HepG2 (cell line): ENCODE data around the gene ODC1. TPM values are rescaled to one million over a fixed set of nuclear protein-coding genes. Genes with fewer than 3 reads are reported as not detected.
A peak's percentile ranks its signal among the peaks of the same experiment; 100 is the strongest.

ENCODE experiments used
- ATF4 ChIP-seq, 2 experiments: fragments of 450-650 bp in 1 of 2; sonication (generic) in 1 of 2; formaldehyde crosslinking; IDR thresholded peaks; 2 replicates each; pipeline versions ENCODE4 v1.5.0 to v1.8.0; 2020 to 2022; ENCODE audit warnings: mild to moderate bottlenecking in 1 of 2, missing genetic modification reagents in 1 of 2
- KDM6A ChIP-seq: IDR thresholded peaks from 2 replicates; pipeline ENCODE4 v1.6.1; 2016; ENCODE audit warnings: low read depth
- RFXANK ChIP-seq: IDR thresholded peaks from 2 replicates; pipeline ENCODE4 v1.6.1; 2016
- SKI ChIP-seq: fragments of 450-650 bp; IDR thresholded peaks from one replicate; pipeline ENCODE4 v1.6.1; 2018; ENCODE audit warnings: mild to moderate bottlenecking; ENCODE audit not compliant: partially characterized antibody
- SSRP1 ChIP-seq: IDR thresholded peaks from 2 replicates; pipeline ENCODE4 v1.6.1; 2016; ENCODE audit warnings: control low read depth
- STAG1 ChIP-seq: sonication (generic); formaldehyde crosslinking; IDR thresholded peaks from 2 replicates; pipeline ENCODE4 v1.4.0; 2020; ENCODE audit warnings: missing genetic modification reagents
- UBTF ChIP-seq: sonication (generic); formaldehyde crosslinking; IDR thresholded peaks from 2 replicates; pipeline ENCODE4 v1.4.0; 2020; ENCODE audit warnings: mild to moderate bottlenecking, missing genetic modification reagents
- ZNF512 ChIP-seq: sonication (generic); formaldehyde crosslinking; IDR thresholded peaks from 2 replicates; pipeline ENCODE4 v1.4.0; 2020; ENCODE audit warnings: mild to moderate bottlenecking, missing genetic modification reagents
- ZNF567 ChIP-seq: sonication (generic); formaldehyde crosslinking; IDR thresholded peaks from 2 replicates; pipeline ENCODE4 v1.8.1; 2023; ENCODE audit warnings: mild to moderate bottlenecking, missing genetic modification reagents, borderline replicate concordance
- ZNF574 ChIP-seq: sonication (generic); formaldehyde crosslinking; IDR thresholded peaks from 2 replicates; pipeline ENCODE4 v1.4.0; 2020; ENCODE audit warnings: missing genetic modification reagents
- ZNF619 ChIP-seq: sonication (generic); formaldehyde crosslinking; IDR thresholded peaks from 2 replicates; pipeline ENCODE4 v1.4.0; 2020; ENCODE audit warnings: mild to moderate bottlenecking, missing genetic modification reagents
- ZSCAN22 ChIP-seq: sonication (generic); formaldehyde crosslinking; IDR thresholded peaks from 2 replicates; pipeline ENCODE4 v1.4.0; 2020; ENCODE audit warnings: mild to moderate bottlenecking, missing genetic modification reagents
- polyA plus RNA-seq, 8 experiments: library from polyadenylated mRNA; depleted of rRNA in 3 of 8; stranded (reverse) in 7 of 8; unstranded in 1 of 8; fragments of >200 nt; fragmentation: Illumina TruSeq in 4 of 8; extraction: Trizol in 4 of 8; gene quantifications; 2 replicates each; pipeline versions ENCODE4 v1.2.1 to v1.2.3, GENCODE V29; 2011 to 2016; ENCODE audit warnings: low read depth in 4 of 8, missing spikeins in 1 of 8, mixed read lengths in 1 of 8; ENCODE audit not compliant: insufficient read depth in 1 of 8
- total RNA-seq, 5 experiments: library from RNA; depleted of rRNA; stranded (reverse); fragments of >200 nt; fragmentation: Illumina TruSeq; extraction: Trizol; gene quantifications; 2 replicates each; pipeline ENCODE4 v1.2.3, GENCODE V29; 2016; ENCODE audit warnings: low read depth in 1 of 5

ODC1 gene
- total and polyA plus RNA-seq, 2 of the 13 experiments (the other 11 are each of a cell fraction or from before 2014, with no cell fraction given) = 142 to 371 TPM

- TF ChIP-seq ZNF574 (CRISPR knock-in tag) (0 out of 2 replicates have a peak, but pooled peaks have one; percentile 29), ZNF567 (CRISPR knock-in tag) (0 out of 2 replicates have a peak, but pooled peaks have one; percentile 22), UBTF (CRISPR knock-in tag) (0 out of 2 replicates have a peak, but pooled peaks have one; percentile 32), SSRP1 (CRISPR knock-in tag) (no peak), STAG1 (CRISPR knock-in tag) (peak; percentile 42), ZSCAN22 (CRISPR knock-in tag) (peak; percentile 76; the same call in 1 of the 2 replicates), SKI (no peak), ZNF619 (CRISPR knock-in tag) (no peak), ATF4 (CRISPR knock-in tag; IDR thresholded peaks at IDR 0.05) (no peak), RFXANK (CRISPR knock-in tag) (no peak), ZNF512 (CRISPR knock-in tag) (no peak), KDM6A (CRISPR knock-in tag) (no peak)
Observed at GRCh38 chr2:10460366-10460796, 12.3 kb upstream of the ODC1 start (continued).
